Activated CD8-positive, alpha-beta memory T cell treated with anti-CD3 and anti-CD28 coated beads for 48 hours (primary cell): Measurements from ENCODE around the gene CPNE6.

Source experiments
- DNase-seq, 3 experiments: peaks; one replicate each; pipeline ENCODE4 v3.0.0-alpha.2; 2020; ENCODE audit warnings: low read depth in 2 of 3, low spot score in 2 of 3

Gene CPNE6

GRCh38 chr14:24085215-24085614, 13.9 kb downstream of the CPNE6 start:
- no peak for DNase-seq

GRCh38 chr14:24086193-24086955, 15.0 kb downstream of the CPNE6 start:
- no peak for DNase-seq

DNA sequence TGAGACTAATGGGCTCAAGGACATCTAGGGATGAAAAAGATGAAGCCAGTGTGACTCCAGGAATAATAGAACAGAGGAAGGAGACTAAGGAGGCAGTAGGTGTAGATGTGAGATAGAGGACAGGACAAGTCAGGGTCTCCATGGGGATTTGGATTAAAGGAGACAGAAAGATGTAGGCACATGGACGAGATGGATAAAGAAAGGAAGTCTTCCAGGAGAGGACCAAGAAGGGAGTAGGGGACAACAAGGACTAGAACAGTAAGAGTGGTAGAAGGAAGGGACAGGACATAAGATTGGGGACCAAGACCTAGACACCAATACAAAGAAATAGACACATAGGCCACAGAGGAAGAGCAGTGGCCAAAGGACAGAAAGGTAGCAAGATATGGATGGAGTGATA, 15.6 kb downstream of the CPNE6 start:
- DNase-seq = no peak

- no peak for DNase-seq
Observed at GRCh38 chr14:24088095-24088494, 16.7 kb downstream of the CPNE6 start.

DNA sequence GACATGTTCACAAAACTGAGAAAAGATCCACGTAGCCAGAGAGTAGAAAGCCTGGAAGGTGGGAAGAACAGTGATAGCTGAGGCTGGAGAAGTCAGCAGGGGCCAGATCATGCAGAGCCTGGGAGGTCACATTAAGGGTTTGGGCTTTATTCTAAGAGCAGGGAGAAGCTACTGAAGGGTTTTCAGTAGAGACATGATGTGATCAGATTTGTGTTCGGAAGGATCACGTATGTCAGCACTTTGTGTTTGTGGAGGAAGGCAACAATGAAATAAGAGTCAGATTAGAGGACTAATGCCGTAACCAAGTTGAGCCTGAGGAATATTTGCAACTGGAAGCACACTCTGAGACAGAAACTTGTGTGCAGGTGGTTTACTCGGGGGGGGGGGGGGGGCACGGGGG, 18.5 kb downstream of the CPNE6 start:
- no peak for DNase-seq

GRCh38 chr14:24092110-24092504, 20.7 kb downstream of the CPNE6 start:
- no peak for DNase-seq

- DNase-seq = no peak
Observed at GRCh38 chr14:24092505-24093206, 21.3 kb downstream of the CPNE6 start.

GRCh38 chr14:24093207-24093900, 22.0 kb downstream of the CPNE6 start:
- no peak for DNase-seq

DNA sequence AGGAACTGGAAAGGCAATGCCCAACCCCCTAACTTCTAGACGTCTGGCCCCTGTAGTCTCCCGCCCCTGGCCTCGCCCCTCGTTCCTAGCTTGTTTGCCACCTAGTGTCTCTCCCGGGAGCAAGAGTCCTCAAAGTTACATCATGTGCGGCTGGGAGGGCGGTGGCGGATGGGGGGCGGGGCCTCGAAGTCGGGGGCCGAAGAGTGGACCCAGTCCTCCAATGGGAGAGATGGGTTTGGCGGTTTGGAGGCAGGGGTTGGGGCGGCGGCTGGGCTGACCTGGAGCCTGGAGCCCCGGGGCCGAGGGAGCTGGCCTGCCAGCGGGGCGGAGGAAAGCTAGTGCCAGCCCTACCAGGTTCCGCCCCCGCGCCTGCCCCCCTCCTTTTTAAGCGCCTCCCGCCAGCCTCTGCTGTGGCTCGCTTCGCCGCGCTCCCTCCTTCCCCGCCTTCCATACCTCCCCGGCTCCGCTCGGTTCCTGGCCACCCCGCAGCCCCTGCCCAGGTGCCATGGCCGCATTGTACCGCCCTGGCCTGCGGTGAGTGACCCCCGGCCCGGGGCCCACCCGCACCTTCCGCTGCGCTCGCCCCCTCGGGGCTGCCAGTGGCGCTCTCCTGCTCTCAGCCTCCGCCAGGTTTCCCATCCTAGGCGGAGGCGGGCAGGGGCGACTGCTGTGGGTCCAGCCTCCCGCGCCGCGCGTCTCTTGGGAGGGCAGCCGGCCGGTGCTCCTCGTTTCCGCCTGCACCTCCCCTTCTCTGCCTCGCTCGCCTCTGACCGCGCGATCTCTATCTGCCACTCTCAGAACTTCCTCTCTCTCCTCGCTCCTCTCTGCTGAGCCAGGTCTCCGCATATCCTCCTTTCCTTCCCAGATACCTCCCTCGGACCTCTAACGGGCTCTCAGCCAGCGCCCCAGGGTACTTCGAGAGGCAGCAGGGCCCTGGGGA, 22.8 kb downstream of the CPNE6 start, which contains the start of gene PCK2:
TSS of gene PCK2 (plus strand) at position 411 of the 940 bp plus-strand sequence. CDS start at position 506, 95 bp downstream.
- peak; percentile 75 to 85 (median 75) for DNase-seq

DNA sequence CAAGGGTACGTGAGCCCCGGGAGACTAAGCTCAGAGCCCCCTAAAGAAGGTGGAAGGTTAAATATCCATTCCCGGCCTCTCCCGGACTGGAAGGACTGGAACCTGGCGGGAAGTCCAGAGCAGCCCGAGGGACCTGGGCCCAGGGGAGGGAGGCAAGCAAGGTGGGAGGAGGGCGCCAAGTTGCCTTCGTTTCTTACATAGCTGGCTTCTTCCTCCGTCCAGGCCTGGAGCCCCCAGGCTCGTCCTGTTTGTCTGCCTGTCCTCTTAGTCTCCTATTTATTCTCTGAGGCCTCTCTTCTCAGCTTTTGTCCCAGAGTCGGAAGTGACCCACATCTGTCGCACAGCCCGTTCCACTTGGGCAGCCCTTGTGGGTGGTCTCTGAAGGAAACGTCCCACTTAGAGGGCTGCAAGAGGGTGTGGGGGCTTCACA, 23.5 kb downstream of the CPNE6 start:
- DNase-seq = no peak

- peak; percentile 43 to 48 (median 44) for DNase-seq
Observed at GRCh38 chr14:24095271-24096068, 24.1 kb downstream of the CPNE6 start.

- DNase-seq = no peak
Observed at GRCh38 chr14:24096545-24097181, 25.3 kb downstream of the CPNE6 start.

- DNase-seq = no peak
Observed at GRCh38 chr14:24098229-24098926, 27.0 kb downstream of the CPNE6 start.

DNA sequence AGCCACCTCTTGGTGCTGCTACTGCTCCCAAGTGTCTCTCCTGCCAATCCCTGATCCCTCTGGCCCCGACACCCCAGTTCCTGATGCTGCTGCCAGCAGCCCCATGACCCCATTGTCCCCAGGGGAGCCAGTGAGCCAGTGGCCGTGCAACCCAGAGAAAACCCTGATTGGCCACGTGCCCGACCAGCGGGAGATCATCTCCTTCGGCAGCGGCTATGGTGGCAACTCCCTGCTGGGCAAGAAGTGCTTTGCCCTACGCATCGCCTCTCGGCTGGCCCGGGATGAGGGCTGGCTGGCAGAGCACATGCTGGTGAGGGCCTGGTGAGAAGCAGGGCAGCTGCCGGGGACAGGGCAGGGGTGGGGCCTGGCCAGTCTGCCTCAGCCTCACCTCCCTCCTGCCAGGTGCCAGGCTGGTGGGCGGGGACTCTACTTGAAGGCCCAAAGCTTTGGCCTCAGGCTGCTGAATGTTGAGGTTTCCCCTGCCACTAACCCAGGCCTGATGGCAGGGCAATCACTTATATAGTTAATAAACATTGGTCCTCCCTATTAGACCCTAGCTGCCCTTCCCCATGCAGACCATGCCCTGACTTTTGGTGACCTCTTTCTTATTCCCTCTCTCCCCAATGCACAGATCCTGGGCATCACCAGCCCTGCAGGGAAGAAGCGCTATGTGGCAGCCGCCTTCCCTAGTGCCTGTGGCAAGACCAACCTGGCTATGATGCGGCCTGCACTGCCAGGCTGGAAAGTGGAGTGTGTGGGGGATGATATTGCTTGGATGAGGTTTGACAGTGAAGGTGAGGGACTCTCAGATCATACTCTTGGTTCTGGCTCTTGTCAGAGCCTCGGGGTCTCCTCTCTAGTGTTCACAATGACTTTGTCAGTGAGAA, 27.8 kb downstream of the CPNE6 start:
- no peak for DNase-seq

GRCh38 chr14:24100197-24100981, 29.0 kb downstream of the CPNE6 start:
- no peak for DNase-seq

DNA sequence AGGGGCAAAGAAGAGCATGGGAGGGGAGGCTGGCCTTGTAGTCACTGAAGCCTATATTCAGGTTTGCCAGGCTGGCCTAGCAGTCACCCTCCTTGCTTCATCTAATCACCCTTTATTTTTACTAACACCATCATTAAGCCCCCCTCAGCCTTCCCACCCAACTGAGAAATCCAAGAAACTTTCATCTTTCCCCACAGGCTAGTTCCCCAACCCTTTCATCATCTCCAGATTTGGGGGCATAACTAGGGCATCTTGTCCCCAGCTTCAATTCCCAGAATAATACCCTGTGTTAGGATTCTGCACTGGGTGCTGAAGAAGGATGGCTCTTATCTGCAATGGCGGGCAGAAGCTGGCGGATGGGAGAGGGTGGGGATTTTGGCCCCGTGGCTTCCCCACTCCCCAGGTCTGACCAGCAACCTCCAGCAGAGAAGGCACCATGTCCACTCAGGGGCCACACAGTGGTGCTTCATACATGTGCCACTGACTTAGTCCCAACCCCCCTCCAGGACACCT, 29.7 kb downstream of the CPNE6 start:
- no peak for DNase-seq
